GM12878 (cell line): ENCODE data around the gene AVL9. TPM values are rescaled to one million over a fixed set of nuclear protein-coding genes. Genes with fewer than 3 reads are reported as not detected.

ENCODE experiments used
- ATAC-seq: fragments of 200-7000 bp; cut with Tn5 transposase; 3 replicates; pipeline ENCODE4 v1.9.1; 2020; ENCODE audit warnings: mild to moderate bottlenecking, moderate library complexity
- BruUV-seq: library from RNA; stranded (reverse); fragments of 400-500 nt; replicated peaks from 2 replicates; lab custom pipeline; 2021; lab: Mats Ljungman, UMichigan
- CTCF ChIA-PET: fragments of 300-600 bp; sonication (Branson Sonifier 250); formaldehyde crosslinking; extraction: SDS; loops from one replicate; lab custom pipeline; 2021; ENCODE audit warnings: inconsistent platforms; lab: Yijun Ruan, JAX
- POLR2A ChIA-PET: fragments of 350-600 bp; formaldehyde crosslinking; extraction: SDS; loops from one replicate; lab custom pipeline; 2021; ENCODE audit warnings: inconsistent platforms; lab: Charles Lee
- RAD21 ChIA-PET: fragments of 300-600 bp; sonication (Branson Sonifier 250); formaldehyde crosslinking; loops from one replicate; lab custom pipeline; 2023; ENCODE audit warnings: antibody characterized with exemption; ENCODE audit not compliant: unreplicated experiment; lab: Charles Lee
- SMC1A ChIA-PET: fragments of 300-600 bp; sonication (Branson Sonifier 250); formaldehyde crosslinking; loops from one replicate; lab custom pipeline; 2023; ENCODE audit not compliant: unreplicated experiment, uncharacterized antibody; lab: Charles Lee
- DNase-seq: peaks from one replicate; pipeline ENCODE4 v3.0.0-alpha.2; 2011; ENCODE audit warnings: low read depth, low spot score
- FAIRE-seq: peaks from 3 replicates; lab custom pipeline; 2011; peaks lifted over from hg19 to GRCh38; lab: Jason Lieb, UNC
- H2AFZ ChIP-seq: 2 replicates; pipeline ENCODE4 v1.6.0; 2011; ENCODE audit warnings: low read depth, low read length, control low read depth; ENCODE audit not compliant: control insufficient read depth
- H3K27ac ChIP-seq: 2 replicates; pipeline ENCODE4 v1.5.1; 2011; ENCODE audit warnings: control low read depth; ENCODE audit not compliant: control insufficient read depth, insufficient read depth
- H3K27me3 ChIP-seq, 2 experiments: replicated peaks in 1 of 2; 2 replicates each; pipeline versions ENCODE4 v1.6.0 to v1.6.1; 2011; ENCODE audit warnings: low read length in 1 of 2; ENCODE audit not compliant: control insufficient read depth in 2 of 2, insufficient read depth in 2 of 2
- H3K36me3 ChIP-seq, 2 experiments: 2 replicates each; pipeline ENCODE4 v1.5.1; 2011; ENCODE audit warnings: low read length in 1 of 2; ENCODE audit not compliant: control insufficient read depth in 2 of 2, insufficient read depth in 2 of 2
- H3K4me1 ChIP-seq: 2 replicates; pipeline ENCODE4 v1.6.1; 2011; ENCODE audit warnings: mild to moderate bottlenecking, low read length, moderate library complexity, mixed read lengths; ENCODE audit not compliant: control insufficient read depth, insufficient read depth
- H3K4me2 ChIP-seq: 2 replicates; pipeline ENCODE4 v1.6.0; 2011; ENCODE audit warnings: control low read depth; ENCODE audit not compliant: control insufficient read depth, insufficient read depth
- H3K4me3 ChIP-seq: fragments of 200-600 bp; sonication (generic); 2 replicates; pipeline ENCODE4 v1.5.1; 2016
- H3K79me2 ChIP-seq: 2 replicates; pipeline ENCODE4 v1.6.0; 2011; ENCODE audit warnings: low read length; ENCODE audit not compliant: control insufficient read depth, insufficient read depth
- H3K9ac ChIP-seq: 2 replicates; pipeline ENCODE4 v1.8.0; 2011; ENCODE audit warnings: low read length, control low read depth, mixed read lengths; ENCODE audit not compliant: control insufficient read depth, insufficient read depth
- H3K9me3 ChIP-seq: replicated peaks from 3 replicates; pipeline ENCODE4 v1.5.1; 2011; ENCODE audit warnings: mild to moderate bottlenecking, low read length; ENCODE audit not compliant: control insufficient read depth, insufficient read depth
- H4K20me1 ChIP-seq: 2 replicates; pipeline ENCODE4 v1.6.0; 2011; ENCODE audit not compliant: control insufficient read depth, insufficient read depth
- ATF3 ChIP-seq: IDR thresholded peaks from 2 replicates; pipeline ENCODE4 v1.6.1; 2011; ENCODE audit warnings: low read depth, mild to moderate bottlenecking, low read length, moderate library complexity, borderline replicate concordance; ENCODE audit errors: extremely low read depth
- CHD4 ChIP-seq: fragments of 200-600 bp; sonication (generic); IDR thresholded peaks from 2 replicates; pipeline ENCODE4 v1.6.1; 2016; ENCODE audit warnings: mild to moderate bottlenecking
- CREM ChIP-seq: IDR thresholded peaks from 2 replicates; pipeline ENCODE4 v1.6.1; 2014; ENCODE audit warnings: antibody characterized with exemption, low read depth
- CUX1 ChIP-seq: IDR thresholded peaks from 2 replicates; pipeline ENCODE4 v1.6.1; 2012; ENCODE audit warnings: improper control_type of control experiment, low read depth, low read length; ENCODE audit not compliant: insufficient replicate concordance
- FOXM1 ChIP-seq: IDR thresholded peaks from 2 replicates; pipeline ENCODE4 v1.6.1; 2012; ENCODE audit warnings: low read depth, mild to moderate bottlenecking, inconsistent platforms, low read length, moderate library complexity
- GABPA ChIP-seq: IDR thresholded peaks from 2 replicates; pipeline ENCODE4 v1.6.1; 2014; ENCODE audit warnings: antibody characterized with exemption, low read depth, mild to moderate bottlenecking, inconsistent platforms
- SPI1 ChIP-seq: IDR thresholded peaks from 2 replicates; pipeline ENCODE4 v1.6.1; 2011; ENCODE audit warnings: low read depth, mild to moderate bottlenecking, low read length, moderate library complexity, borderline replicate concordance; ENCODE audit not compliant: insufficient read depth
- SUZ12 ChIP-seq: fragments of 200-600 bp; sonication (generic); IDR thresholded peaks from one replicate; pipeline ENCODE4 v1.6.1; 2018; ENCODE audit warnings: antibody characterized with exemption, mild to moderate bottlenecking; ENCODE audit not compliant: unreplicated experiment
- WGBS: methylation state at CpG from one replicate; pipeline ENCODE4 v1.1.6; 2016; ENCODE audit warnings: low lambda C conversion rate; ENCODE audit not compliant: insufficient replicate concordance, insufficient coverage; ENCODE audit errors: missing lambda C conversion rate; 5-methylcytosine and 5-hydroxymethylcytosine counted together
- in situ Hi-C: fragments of 300-500 bp; cut with MboI; formaldehyde crosslinking; loops from 9 replicates; pipeline ENCODE4 v1.14.3; 2018; ENCODE audit warnings: mixed read lengths
- intact Hi-C: fragments of 100-400 bp; cut with micrococcal nuclease; formaldehyde crosslinking; loops from one replicate; pipeline ENCODE4 v1.14.2; 2022; ENCODE audit not compliant: unreplicated experiment
- polyA plus RNA-seq, 11 experiments: library from polyadenylated mRNA; depleted of rRNA in 4 of 11; unstranded in 6 of 11; stranded (reverse) in 5 of 11; fragments of >200 nt; fragmentation: Nextera tagmentation in 4 of 11; fragmentation: Illumina TruSeq in 1 of 11; extraction: Ambion mirVana in 4 of 11; extraction: Trizol in 1 of 11; gene quantifications; 1 replicate in 1 of 11; 2 replicates in 10 of 11; pipeline versions ENCODE4 v1.2.1 to v1.2.3, GENCODE V29; 2011 to 2016; ENCODE audit warnings: inconsistent platforms in 2 of 11, missing spikeins in 2 of 11, low read depth in 1 of 11
- total RNA-seq, 4 experiments: library from RNA; depleted of rRNA in 3 of 4; stranded (reverse); fragments of >200 nt in 3 of 4; fragmentation: Illumina TruSeq in 1 of 4; extraction: Trizol in 1 of 4; gene quantifications; 2 replicates each; pipeline versions ENCODE4 v1.2.1 to v1.2.3, GENCODE V29; 2013 to 2021

Gene AVL9
- total and polyA plus RNA-seq, 10 of the 15 experiments (the other 5 are each of a cell fraction or from before 2014, with no cell fraction given) = 4.5 to 41.6 (median 20.1) TPM

- TF ChIP-seq CUX1 = no peak
Observed at GRCh38 chr7:32453341-32454011, 41.8 kb upstream of the AVL9 start (continued).

GRCh38 chr7:32458025-32458424 is 37.3 kb upstream of the AVL9 start:
- no peaks in the 10 kb centered on the region for H3K9me3 ChIP-seq
- no TSS peak for BruUV-seq
- H3K4me2 ChIP-seq = no peak overlapping the region
- no peaks in the 10 kb centered on the region for H3K4me1 ChIP-seq
- ChIA-PET CTCF (no interaction called here), RAD21 (no interaction called here), POLR2A (no interaction called here), SMC1A (no interaction called here)
- in situ Hi-C loops (no loop called here), intact Hi-C loops (no loop called here)
- TF ChIP-seq CREM = no peak
- TF ChIP-seq CHD4 = no peak
- TF ChIP-seq SUZ12 = no peak
- TF ChIP-seq FOXM1 = no peak
- TF ChIP-seq SPI1 = no peak
- no peak for TF ChIP-seq ATF3
- TF ChIP-seq GABPA = no peak
- DNase-seq (no peak), FAIRE-seq (no peak), ATAC-seq (no peak)
- H3K36me3 ChIP-seq = no peaks in the 10 kb centered on the region
- WGBS = 0% methylated on average over 3 of the region's 3 CpGs
- no peak overlapping the region for H3K9ac ChIP-seq
- H3K4me3 ChIP-seq = no peak overlapping the region
- no peak overlapping the region for H2AFZ ChIP-seq
- H3K79me2 ChIP-seq = no peaks in the 10 kb centered on the region
- no peaks in the 10 kb centered on the region for H3K27me3 ChIP-seq
- H4K20me1 ChIP-seq = no peaks in the 10 kb centered on the region
- no peak overlapping the region for H3K27ac ChIP-seq
